Sigmoid colon (tissue), 4 donors: ENCODE measurements around the gene CAPN1.

Experiments
- CTCF ChIP-seq, 4 experiments: fragments of 450-650 bp in 3 of 4; fragments of 200-600 bp in 1 of 4; IDR thresholded peaks; one replicate each; pipeline ENCODE4 v1.5.1; 2016 to 2019; ENCODE audit warnings: antibody characterized with exemption in 4 of 4, mild to moderate bottlenecking in 3 of 4, moderate library complexity in 2 of 4
- EP300 ChIP-seq, 4 donors: sonication (generic); formaldehyde crosslinking; IDR thresholded peaks; one replicate each; pipeline ENCODE4 v1.6.1; 2017; ENCODE audit warnings: antibody characterized with exemption in 4 of 4
- POLR2A ChIP-seq, 2 donors: fragments of 450-650 bp; IDR thresholded peaks; one replicate each; pipeline ENCODE4 v1.6.1; 2016; ENCODE audit warnings: antibody characterized with exemption in 2 of 2, mild to moderate bottlenecking in 2 of 2, moderate library complexity in 2 of 2

GRCh38 chr11:65223011-65223410 is 41.3 kb downstream of the CAPN1 start:
- no peak for TF ChIP-seq CTCF (IDR thresholded peaks at IDR 0.05)
- no peak for TF ChIP-seq EP300 (IDR thresholded peaks at IDR 0.05)
- TF ChIP-seq POLR2A (IDR thresholded peaks at IDR 0.05) = no peak
